GM23338 (cell line): ENCODE measurements around the gene LENG9. TPM values are rescaled to one million over a fixed set of nuclear protein-coding genes. Genes with fewer than 3 reads are reported as not detected.

Experiments used
- ATAC-seq: fragments of 200-7000 bp; cut with Tn5 transposase; 3 replicates; pipeline ENCODE4 v1.9.1; 2020
- DNase-seq: peaks from one replicate; pipeline ENCODE4 v3.0.0-alpha.2; 2015; ENCODE audit warnings: low spot score
- H2AFZ ChIP-seq: fragments of 200-600 bp; sonication (generic); 2 replicates; pipeline ENCODE4 v1.8.0; 2016; ENCODE audit warnings: antibody characterized with exemption, mild to moderate bottlenecking, moderate library complexity
- H3F3A ChIP-seq: fragments of 200-600 bp; sonication (generic); replicated peaks from 2 replicates; pipeline ENCODE4 v1.8.0; 2017; ENCODE audit warnings: antibody characterized with exemption, mixed run types, low read depth
- H3K27ac ChIP-seq: fragments of 200-600 bp; sonication (generic); 2 replicates; pipeline ENCODE4 v1.6.1; 2016; ENCODE audit warnings: low read depth
- H3K27me3 ChIP-seq: fragments of 200-600 bp; sonication (generic); 2 replicates; pipeline ENCODE4 v1.8.0; 2016; ENCODE audit warnings: mild to moderate bottlenecking, mixed run types, moderate library complexity; ENCODE audit not compliant: insufficient read depth
- H3K36me3 ChIP-seq: fragments of 200-600 bp; sonication (generic); 2 replicates; pipeline ENCODE4 v1.8.0; 2016; ENCODE audit warnings: mild to moderate bottlenecking; ENCODE audit not compliant: insufficient read depth
- H3K4me1 ChIP-seq: fragments of 200-600 bp; sonication (generic); 2 replicates; pipeline ENCODE4 v1.8.0; 2016; ENCODE audit warnings: mild to moderate bottlenecking, moderate library complexity; ENCODE audit not compliant: insufficient read depth
- H3K4me2 ChIP-seq: fragments of 200-600 bp; sonication (generic); 2 replicates; pipeline ENCODE4 v1.7.1; 2017; ENCODE audit warnings: mixed run types
- H3K4me3 ChIP-seq: fragments of 200-600 bp; sonication (generic); 2 replicates; pipeline ENCODE4 v1.6.1; 2016; ENCODE audit warnings: mixed run types
- H3K79me2 ChIP-seq: fragments of 200-600 bp; sonication (generic); replicated peaks from 2 replicates; pipeline ENCODE4 v1.8.0; 2017; ENCODE audit warnings: mild to moderate bottlenecking; ENCODE audit not compliant: insufficient read depth
- H3K9me2 ChIP-seq: fragments of 200-600 bp; sonication (generic); 2 replicates; pipeline ENCODE4 v1.8.0; 2017; ENCODE audit not compliant: insufficient read depth
- H4K20me1 ChIP-seq: fragments of 200-600 bp; sonication (generic); replicated peaks from 2 replicates; pipeline ENCODE4 v1.8.0; 2017; ENCODE audit warnings: mild to moderate bottlenecking; ENCODE audit not compliant: insufficient read depth
- H3K27ac Mint-ChIP-seq: 2 replicates; pipeline ENCODE4 v1.8.0; 2020; ENCODE audit warnings: inconsistent platforms, mild to moderate bottlenecking, moderate library complexity, mixed read lengths
- H3K27me3 Mint-ChIP-seq: 3 replicates; pipeline ENCODE4 v1.8.0; 2022; ENCODE audit warnings: low read depth, mild to moderate bottlenecking, moderate library complexity, mixed read lengths, inconsistent platforms; ENCODE audit not compliant: insufficient read depth, poor library complexity
- H3K36me3 Mint-ChIP-seq: 3 replicates; pipeline ENCODE4 v1.8.0; 2021; ENCODE audit warnings: low read depth, mild to moderate bottlenecking, inconsistent platforms, moderate library complexity, mixed read lengths
- H3K4me1 Mint-ChIP-seq: 3 replicates; pipeline ENCODE4 v1.8.0; 2020; ENCODE audit warnings: mild to moderate bottlenecking, inconsistent platforms, mixed read lengths
- H3K4me3 Mint-ChIP-seq: 3 replicates; pipeline ENCODE4 v1.8.0; 2021; ENCODE audit warnings: moderate library complexity, mild to moderate bottlenecking, inconsistent platforms, mixed read lengths
- H3K9me3 Mint-ChIP-seq: 3 replicates; pipeline ENCODE4 v1.8.0; 2020; ENCODE audit warnings: moderate library complexity, mild to moderate bottlenecking, inconsistent platforms, mixed read lengths
- EZH2 ChIP-seq: fragments of 200-600 bp; sonication (generic); IDR thresholded peaks from one replicate; pipeline ENCODE4 v1.8.0; 2017; ENCODE audit warnings: antibody characterized with exemption, mild to moderate bottlenecking, low read depth; ENCODE audit not compliant: unreplicated experiment
- EZH2phosphoT487 ChIP-seq: fragments of 200-600 bp; sonication (generic); IDR thresholded peaks from one replicate; pipeline ENCODE4 v1.8.1; 2018; ENCODE audit warnings: antibody characterized with exemption; ENCODE audit not compliant: unreplicated experiment
- JUNB ChIP-seq: IDR thresholded peaks from one replicate; pipeline ENCODE4 v1.6.1; 2016; ENCODE audit warnings: antibody characterized with exemption; ENCODE audit not compliant: unreplicated experiment
- NANOG ChIP-seq: IDR thresholded peaks from 2 replicates; pipeline ENCODE4 v1.6.1; 2016; ENCODE audit warnings: antibody characterized with exemption, borderline replicate concordance
- POLR2AphosphoS5 ChIP-seq: IDR thresholded peaks from 2 replicates; pipeline ENCODE4 v1.6.1; 2016; ENCODE audit warnings: antibody characterized with exemption, low read depth
- STAT1 ChIP-seq: IDR thresholded peaks from one replicate; pipeline ENCODE4 v1.6.1; 2016; ENCODE audit warnings: antibody characterized with exemption; ENCODE audit not compliant: unreplicated experiment
- ZNF114 ChIP-seq: fragments of 250-450 bp; sonication (Bioruptor Pico); IDR thresholded peaks from 2 replicates; pipeline ENCODE4 v1.5.0; 2020; ENCODE audit warnings: mild to moderate bottlenecking, moderate library complexity
- ZNF331 ChIP-seq: fragments of 250-450 bp; sonication (Bioruptor Pico); IDR thresholded peaks from 2 replicates; pipeline ENCODE4 v1.5.0; 2020; ENCODE audit warnings: low read depth, mild to moderate bottlenecking, moderate library complexity
- polyA plus RNA-seq: library from polyadenylated mRNA; unstranded; fragments of >200 nt; fragmentation: Nextera tagmentation; extraction: Ambion mirVana; gene quantifications from 2 replicates; pipeline ENCODE4 v1.2.1, GENCODE V29; 2016
- total RNA-seq: library from RNA; depleted of rRNA; stranded (reverse); fragments of >200 nt; shearing (Covaris generic); gene quantifications from 2 replicates; pipeline ENCODE4 v1.2.3, GENCODE V29; 2014
- TF ChIP-seq, protein P1 (sequence below), 2 experiments: fragments of 200-600 bp in 1 of 2; sonication (generic) in 1 of 2; conservative IDR thresholded peaks; 2 replicates each; pipeline versions ENCODE4 v1.5.1 to v1.6.1; 2016 to 2017; ENCODE audit warnings: antibody characterized with exemption in 2 of 2, low read depth in 2 of 2, mild to moderate bottlenecking in 2 of 2, moderate library complexity in 1 of 2
- TF ChIP-seq, protein P2 (sequence below): IDR thresholded peaks from one replicate; pipeline ENCODE4 v1.6.1; 2018; ENCODE audit warnings: antibody characterized with exemption; ENCODE audit not compliant: unreplicated experiment

LENG9 gene
- total and polyA plus RNA-seq, 2 experiments from 2014 or later: 0.26 to 6.4 TPM

DNA sequence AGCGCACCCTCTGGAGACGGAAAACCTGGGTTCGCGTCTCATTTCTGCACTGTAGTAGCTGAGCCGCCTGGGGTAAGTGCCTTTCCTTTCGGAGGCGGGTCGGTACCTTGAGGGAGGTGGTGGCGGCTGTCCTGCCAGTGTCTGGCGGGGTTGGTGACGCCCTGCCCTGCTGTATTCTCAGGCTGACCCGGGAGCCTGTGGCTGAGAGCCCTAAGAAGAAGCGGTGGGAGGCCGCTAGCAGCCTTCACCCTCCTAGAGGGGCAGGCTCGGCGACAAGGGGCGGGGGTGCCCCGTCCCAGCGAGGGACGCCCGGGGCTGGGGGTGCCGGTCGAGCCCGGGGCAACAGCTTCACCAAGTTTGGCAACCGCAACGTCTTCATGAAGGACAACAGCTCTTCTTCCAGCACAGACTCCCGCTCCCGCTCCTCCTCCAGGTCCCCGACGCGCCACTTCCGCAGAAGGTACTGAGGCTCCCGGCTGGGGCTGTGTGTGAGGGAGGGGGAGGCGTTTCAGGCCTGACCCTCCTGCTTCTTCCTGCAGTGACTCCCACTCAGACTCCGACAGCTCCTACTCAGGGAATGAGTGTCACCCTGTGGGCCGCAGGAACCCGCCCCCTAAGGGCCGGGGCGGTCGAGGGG is 7.7 kb downstream of the LENG9 start (continued):
- TF ChIP-seq NANOG: no peak
- no peak for TF ChIP-seq ZNF331 (CRISPR knock-in tag)
- TF ChIP-seq, protein P1, sequence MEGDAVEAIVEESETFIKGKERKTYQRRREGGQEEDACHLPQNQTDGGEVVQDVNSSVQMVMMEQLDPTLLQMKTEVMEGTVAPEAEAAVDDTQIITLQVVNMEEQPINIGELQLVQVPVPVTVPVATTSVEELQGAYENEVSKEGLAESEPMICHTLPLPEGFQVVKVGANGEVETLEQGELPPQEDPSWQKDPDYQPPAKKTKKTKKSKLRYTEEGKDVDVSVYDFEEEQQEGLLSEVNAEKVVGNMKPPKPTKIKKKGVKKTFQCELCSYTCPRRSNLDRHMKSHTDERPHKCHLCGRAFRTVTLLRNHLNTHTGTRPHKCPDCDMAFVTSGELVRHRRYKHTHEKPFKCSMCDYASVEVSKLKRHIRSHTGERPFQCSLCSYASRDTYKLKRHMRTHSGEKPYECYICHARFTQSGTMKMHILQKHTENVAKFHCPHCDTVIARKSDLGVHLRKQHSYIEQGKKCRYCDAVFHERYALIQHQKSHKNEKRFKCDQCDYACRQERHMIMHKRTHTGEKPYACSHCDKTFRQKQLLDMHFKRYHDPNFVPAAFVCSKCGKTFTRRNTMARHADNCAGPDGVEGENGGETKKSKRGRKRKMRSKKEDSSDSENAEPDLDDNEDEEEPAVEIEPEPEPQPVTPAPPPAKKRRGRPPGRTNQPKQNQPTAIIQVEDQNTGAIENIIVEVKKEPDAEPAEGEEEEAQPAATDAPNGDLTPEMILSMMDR (conservative IDR thresholded peaks at IDR 0.05; ENCODE audit: low read depth in 2 of 2): no peak
- no peak for TF ChIP-seq STAT1
- no peak for TF ChIP-seq EZH2phosphoT487
- no peak for TF ChIP-seq POLR2AphosphoS5

DNA sequence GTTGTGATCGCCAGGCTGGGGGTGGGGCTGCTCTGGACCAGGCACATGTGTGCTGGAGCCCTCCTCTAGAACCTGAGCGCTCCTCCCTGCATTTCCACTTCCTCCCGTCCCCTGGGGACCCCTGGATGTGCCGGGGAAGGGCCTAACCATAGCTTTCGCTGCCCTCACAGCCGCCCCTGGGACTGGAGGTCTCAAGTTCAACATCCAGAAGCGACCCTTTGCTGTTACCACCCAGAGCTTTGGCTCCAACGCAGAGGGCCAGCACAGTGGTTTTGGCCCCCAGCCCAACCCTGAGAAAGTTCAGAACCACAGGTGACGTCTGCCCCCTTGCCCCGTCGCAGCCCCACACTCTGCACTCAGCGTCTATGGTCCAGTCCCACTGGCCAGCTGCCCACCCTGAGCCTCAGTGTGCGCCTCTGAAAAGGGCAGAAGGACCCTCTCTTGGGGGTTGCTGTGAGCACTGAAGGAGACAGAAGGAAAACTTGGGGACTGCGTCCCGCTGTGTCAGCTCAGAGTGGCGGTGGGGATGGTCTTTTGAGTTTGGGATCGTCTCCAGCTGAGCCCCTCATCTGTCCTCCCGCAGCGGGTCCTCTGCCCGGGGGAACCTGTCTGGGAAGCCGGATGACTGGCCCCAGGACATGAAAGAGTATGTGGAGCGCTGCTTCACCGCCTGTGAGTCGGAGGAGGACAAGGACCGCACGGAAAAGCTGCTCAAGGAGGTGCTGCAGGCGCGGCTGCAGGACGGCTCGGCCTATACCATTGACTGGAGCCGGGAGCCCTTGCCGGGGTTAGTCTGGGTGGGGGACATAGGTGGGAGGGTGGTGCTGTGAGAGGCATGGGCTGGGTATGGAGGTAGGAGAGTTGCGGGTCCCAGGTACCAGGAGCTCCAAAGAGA is 8.6 kb downstream of the LENG9 start:
- H3K9me2 ChIP-seq: no peaks in the 10 kb centered on the region
- no peak for TF ChIP-seq JUNB
- no peak overlapping the region for H2AFZ ChIP-seq
- H3K27ac ChIP-seq: no peak overlapping the region
- H3K4me2 ChIP-seq: no peak overlapping the region
- no peak overlapping the region for H3K4me3 Mint-ChIP-seq
- peaks cover 31% of the 10 kb centered on the region for H4K20me1 ChIP-seq
- H3K27me3 Mint-ChIP-seq: peaks cover 7% of the 10 kb centered on the region
- H3F3A ChIP-seq: no peaks in the 10 kb centered on the region
- H3K4me1 Mint-ChIP-seq: peaks cover 12% of the 10 kb centered on the region
- no peak for DNase-seq
- H3K4me1 ChIP-seq: peaks cover 6% of the 10 kb centered on the region
- H3K27ac Mint-ChIP-seq: no peak overlapping the region
- peaks cover 43% of the 10 kb centered on the region for H3K36me3 ChIP-seq
- peaks cover 86% of the 10 kb centered on the region for H3K36me3 Mint-ChIP-seq
- ATAC-seq: no peak
- peaks cover 31% of the 10 kb centered on the region for H3K79me2 ChIP-seq
- H3K9me3 Mint-ChIP-seq: peaks cover under 1% of the 10 kb centered on the region; the same call in 2 of the 3 replicates
- H3K27me3 ChIP-seq: no peaks in the 10 kb centered on the region
- H3K4me3 ChIP-seq: no peak overlapping the region

DNA sequence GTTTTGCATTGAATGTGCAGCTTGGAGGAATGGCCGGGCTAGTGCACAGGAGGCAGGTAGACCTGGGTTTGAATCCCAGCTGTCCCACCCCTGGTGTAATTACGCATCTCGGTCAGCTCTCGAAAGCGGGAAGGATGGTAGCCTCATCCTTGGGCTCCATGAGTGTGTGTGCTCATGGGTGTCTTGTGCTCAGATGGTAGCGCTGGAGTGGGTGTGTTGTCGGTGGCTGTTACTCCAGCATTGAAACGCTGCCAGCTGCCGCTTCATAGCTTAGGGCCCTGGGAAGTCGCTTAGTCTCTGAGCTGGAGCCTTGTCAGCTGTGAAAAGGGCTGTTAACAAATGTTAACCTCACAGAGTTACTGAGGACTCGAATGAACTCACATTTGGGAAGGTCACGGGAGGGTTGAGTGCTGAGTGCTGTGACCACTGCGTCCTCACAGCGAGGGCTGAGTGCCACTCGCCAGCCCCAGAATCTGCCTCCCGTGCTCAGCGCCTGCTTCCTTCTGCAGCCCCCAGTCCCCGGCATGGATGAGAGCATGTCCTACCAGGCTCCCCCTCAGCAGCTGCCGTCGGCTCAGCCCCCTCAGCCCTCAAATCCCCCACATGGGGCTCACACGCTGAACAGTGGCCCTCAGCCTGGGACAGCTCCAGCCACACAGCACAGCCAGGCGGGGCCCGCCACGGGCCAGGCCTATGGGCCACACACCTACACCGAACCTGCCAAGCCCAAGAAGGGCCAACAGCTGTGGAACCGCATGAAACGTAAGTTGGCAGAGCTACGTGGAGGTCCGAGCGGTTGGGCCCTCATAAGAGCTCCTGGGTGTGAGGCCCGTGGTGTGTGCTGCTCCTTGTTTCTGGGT is 9.4 kb downstream of the LENG9 start:
- Mint-ChIP-seq H3K27ac (no peak overlapping the region), H3K9me3 (peaks cover 5% of the 10 kb centered on the region), H3K4me3 (no peak overlapping the region), H3K36me3 (peaks cover 83% of the 10 kb centered on the region), H3K4me1 (peaks cover 14% of the 10 kb centered on the region), H3K27me3 (peaks cover 7% of the 10 kb centered on the region)
- Histone ChIP-seq H3K4me1 (peaks cover 9% of the 10 kb centered on the region), H3K4me3 (no peak overlapping the region), H3K79me2 (peaks cover 39% of the 10 kb centered on the region), H3K36me3 (peaks cover 43% of the 10 kb centered on the region), H3F3A (no peaks in the 10 kb centered on the region), H3K9me2 (no peaks in the 10 kb centered on the region), H2AFZ (no peak overlapping the region), H3K4me2 (no peak overlapping the region), H3K27ac (no peak overlapping the region), H3K27me3 (no peaks in the 10 kb centered on the region), H4K20me1 (peaks cover 35% of the 10 kb centered on the region)
- DNase-seq (no peak), ATAC-seq (no peak)
- no peak for TF ChIP-seq JUNB
- no peak for TF ChIP-seq POLR2AphosphoS5
- TF ChIP-seq, protein P2, sequence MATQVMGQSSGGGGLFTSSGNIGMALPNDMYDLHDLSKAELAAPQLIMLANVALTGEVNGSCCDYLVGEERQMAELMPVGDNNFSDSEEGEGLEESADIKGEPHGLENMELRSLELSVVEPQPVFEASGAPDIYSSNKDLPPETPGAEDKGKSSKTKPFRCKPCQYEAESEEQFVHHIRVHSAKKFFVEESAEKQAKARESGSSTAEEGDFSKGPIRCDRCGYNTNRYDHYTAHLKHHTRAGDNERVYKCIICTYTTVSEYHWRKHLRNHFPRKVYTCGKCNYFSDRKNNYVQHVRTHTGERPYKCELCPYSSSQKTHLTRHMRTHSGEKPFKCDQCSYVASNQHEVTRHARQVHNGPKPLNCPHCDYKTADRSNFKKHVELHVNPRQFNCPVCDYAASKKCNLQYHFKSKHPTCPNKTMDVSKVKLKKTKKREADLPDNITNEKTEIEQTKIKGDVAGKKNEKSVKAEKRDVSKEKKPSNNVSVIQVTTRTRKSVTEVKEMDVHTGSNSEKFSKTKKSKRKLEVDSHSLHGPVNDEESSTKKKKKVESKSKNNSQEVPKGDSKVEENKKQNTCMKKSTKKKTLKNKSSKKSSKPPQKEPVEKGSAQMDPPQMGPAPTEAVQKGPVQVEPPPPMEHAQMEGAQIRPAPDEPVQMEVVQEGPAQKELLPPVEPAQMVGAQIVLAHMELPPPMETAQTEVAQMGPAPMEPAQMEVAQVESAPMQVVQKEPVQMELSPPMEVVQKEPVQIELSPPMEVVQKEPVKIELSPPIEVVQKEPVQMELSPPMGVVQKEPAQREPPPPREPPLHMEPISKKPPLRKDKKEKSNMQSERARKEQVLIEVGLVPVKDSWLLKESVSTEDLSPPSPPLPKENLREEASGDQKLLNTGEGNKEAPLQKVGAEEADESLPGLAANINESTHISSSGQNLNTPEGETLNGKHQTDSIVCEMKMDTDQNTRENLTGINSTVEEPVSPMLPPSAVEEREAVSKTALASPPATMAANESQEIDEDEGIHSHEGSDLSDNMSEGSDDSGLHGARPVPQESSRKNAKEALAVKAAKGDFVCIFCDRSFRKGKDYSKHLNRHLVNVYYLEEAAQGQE: no peak
- TF ChIP-seq NANOG: no peak
- no peak for TF ChIP-seq ZNF114 (CRISPR knock-in tag)
- TF ChIP-seq EZH2: no peak
- TF ChIP-seq EZH2phosphoT487: no peak
